ENCODE data around the gene BRMS1L. TPM values are rescaled to one million over a fixed set of nuclear protein-coding genes. Genes with fewer than 3 reads are reported as not detected.

The BRMS1L gene
- total RNA-seq, 4 donors from 2014 or later: 4.6 to 6.8 (median 6.1) TPM

- DNase-seq (no peak), ATAC-seq (no peak)
- Histone ChIP-seq H3K4me1 (no peaks in the 10 kb centered on the region), H3K36me3 (no peaks in the 10 kb centered on the region), H3K27ac (no peak overlapping the region), H3K4me3 (no peak overlapping the region), H3K27me3 (no peaks in the 10 kb centered on the region), H3K9me3 (no peaks in the 10 kb centered on the region)
- intact Hi-C loops (cut with DNase I; ENCODE audit: low total_unique reads) (no loop called here), in situ Hi-C loops (cut with MboI; ENCODE audit: low sequenced_read_pairs in 4 of 4) (no loop called here)
- no peak for TF ChIP-seq CTCF (IDR thresholded peaks at IDR 0.05 in 4 of 5, conservative IDR thresholded peaks at IDR 0.05 in 1 of 5)
- TF ChIP-seq POLR2A (IDR thresholded peaks at IDR 0.05): no peak
Measured at GRCh38 chr14:35898217-35898775, 72.2 kb downstream of the BRMS1L start.

- in situ Hi-C loops (cut with MboI; ENCODE audit: low sequenced_read_pairs in 4 of 4) (no loop called here), intact Hi-C loops (cut with DNase I; ENCODE audit: low total_unique reads) (no loop called here)
- ATAC-seq: no peak
- DNase-seq: no peak
- H3K9me3 ChIP-seq: no peaks in the 10 kb centered on the region
- no peak overlapping the region for H3K4me3 ChIP-seq
- no peaks in the 10 kb centered on the region for H3K36me3 ChIP-seq
- H3K27ac ChIP-seq: no peak overlapping the region
- H3K27me3 ChIP-seq: no peaks in the 10 kb centered on the region
- TF ChIP-seq CTCF (IDR thresholded peaks at IDR 0.05 in 4 of 5, conservative IDR thresholded peaks at IDR 0.05 in 1 of 5): no peak
- no peaks in the 10 kb centered on the region for H3K4me1 ChIP-seq
Measured at GRCh38 chr14:35900741-35901140, 74.6 kb downstream of the BRMS1L start.

GRCh38 chr14:35909665-35910064, 83.5 kb downstream of the BRMS1L start:
- intact Hi-C loops (cut with DNase I; ENCODE audit: low total_unique reads): no loop called here
- DNase-seq: no peak
- H3K36me3 ChIP-seq: no peaks in the 10 kb centered on the region
- no peak for TF ChIP-seq CTCF (IDR thresholded peaks at IDR 0.05 in 4 of 5, conservative IDR thresholded peaks at IDR 0.05 in 1 of 5)
- no peak for TF ChIP-seq POLR2A (IDR thresholded peaks at IDR 0.05)
- no peak overlapping the region for H3K27ac ChIP-seq
- H3K27me3 ChIP-seq: no peaks in the 10 kb centered on the region
- H3K4me3 ChIP-seq: no peak overlapping the region
- in situ Hi-C loops (cut with MboI; ENCODE audit: low sequenced_read_pairs in 4 of 4): no loop called here
- no peaks in the 10 kb centered on the region for H3K9me3 ChIP-seq
- H3K4me1 ChIP-seq: no peaks in the 10 kb centered on the region
- no peak for ATAC-seq

GRCh38 chr14:35910191-35910590, 84.1 kb downstream of the BRMS1L start:
- Histone ChIP-seq H3K4me3 (no peak overlapping the region), H3K27ac (no peak overlapping the region), H3K27me3 (no peaks in the 10 kb centered on the region), H3K4me1 (no peaks in the 10 kb centered on the region), H3K36me3 (no peaks in the 10 kb centered on the region), H3K9me3 (no peaks in the 10 kb centered on the region)
- TF ChIP-seq POLR2A (IDR thresholded peaks at IDR 0.05) (no peak), CTCF (IDR thresholded peaks at IDR 0.05 in 4 of 5, conservative IDR thresholded peaks at IDR 0.05 in 1 of 5) (no peak)
- intact Hi-C loops (cut with DNase I; ENCODE audit: low total_unique reads): no loop called here
- in situ Hi-C loops (cut with MboI; ENCODE audit: low sequenced_read_pairs in 4 of 4): no loop called here
- DNase-seq (no peak), ATAC-seq (no peak)

GRCh38 chr14:35911097-35911496, 85.0 kb downstream of the BRMS1L start:
- no peak overlapping the region for H3K27ac ChIP-seq
- H3K9me3 ChIP-seq: no peaks in the 10 kb centered on the region
- H3K4me1 ChIP-seq: no peaks in the 10 kb centered on the region
- no peak overlapping the region for H3K4me3 ChIP-seq
- TF ChIP-seq CTCF (IDR thresholded peaks at IDR 0.05 in 4 of 5, conservative IDR thresholded peaks at IDR 0.05 in 1 of 5): no peak
- no peak for TF ChIP-seq POLR2A (IDR thresholded peaks at IDR 0.05)
- H3K36me3 ChIP-seq: no peaks in the 10 kb centered on the region
- in situ Hi-C loops (cut with MboI; ENCODE audit: low sequenced_read_pairs in 4 of 4) (no loop called here), intact Hi-C loops (cut with DNase I; ENCODE audit: low total_unique reads) (no loop called here)
- H3K27me3 ChIP-seq: no peaks in the 10 kb centered on the region
- DNase-seq: no peak
- no peak for ATAC-seq
